ENCODE results near the gene SCGB2B2. TPM values are rescaled to one million over a fixed set of nuclear protein-coding genes. Genes with fewer than 3 reads are reported as not detected.
A peak's percentile ranks its signal among the peaks of the same experiment; 100 is the strongest.
"Not testable (repeated sequence)": the region's sequence is repeated elsewhere in the genome, so short reads cannot be mapped to it uniquely, and the experiment has no call there.

The SCGB2B2 gene
- total and polyA plus RNA-seq, 8 donors, result 0.42 to 2.1 (median 0.85) TPM

DNA sequence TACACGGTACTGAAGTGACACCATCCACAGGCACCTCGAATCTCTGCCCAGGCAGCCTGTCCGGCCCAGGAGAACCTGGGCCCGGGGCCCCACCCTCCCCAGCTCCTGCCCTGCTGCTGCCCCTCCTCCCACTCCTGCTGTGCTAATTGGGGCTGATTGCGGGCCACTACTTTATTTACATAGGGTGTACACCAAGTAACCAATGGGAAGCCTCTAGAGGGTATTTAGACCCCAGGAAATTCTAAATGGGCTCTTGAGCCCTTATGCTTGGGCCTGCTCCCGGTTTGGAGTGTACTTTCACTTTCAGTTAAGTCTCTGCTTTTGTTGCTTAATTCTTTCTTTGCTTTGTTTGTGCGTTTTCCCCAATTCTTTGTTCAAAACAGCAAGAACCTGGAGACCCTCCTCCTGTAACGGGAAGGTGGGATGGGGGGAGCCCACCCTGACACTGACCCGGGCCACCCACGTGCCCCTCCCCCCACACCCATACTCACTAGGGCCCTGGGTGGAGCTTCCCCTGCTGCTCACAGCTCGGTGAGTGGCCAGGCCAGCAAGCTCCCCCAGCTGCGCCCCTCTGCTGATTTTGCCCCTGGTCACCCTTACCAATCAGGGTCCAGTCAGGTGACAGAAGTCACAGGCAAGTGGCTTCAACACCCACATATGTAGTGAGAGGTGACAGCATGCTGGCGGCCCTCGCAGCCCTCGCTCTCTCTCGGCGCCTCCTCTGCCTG, 9.4 kb downstream of the SCGB2B2 start:
- intact Hi-C loops (cut with DNase I), result no loop called here
- Histone ChIP-seq H3K27me3 (no peaks in the 10 kb centered on the region), H3K4me1 (peaks cover 0 to 3% (median 0%) of the 10 kb centered on the region in 3 donors), H3K9me3 (no peaks in the 10 kb centered on the region), H3K4me3 (peak overlapping the region in 2 of 4 donors; percentile 29 to 36), H3K36me3 (no peaks in the 10 kb centered on the region), H3K27ac (peak overlapping the region in 2 of 4 donors; percentile 44 to 59)
- WGBS, 2 donors, result 50 to 63% methylated on average over 17 of the region's 17 CpGs
- ATAC-seq, result peak in 3 of 4 donors; percentile 24 to 51 (median 51)
- TF ChIP-seq, protein P1, sequence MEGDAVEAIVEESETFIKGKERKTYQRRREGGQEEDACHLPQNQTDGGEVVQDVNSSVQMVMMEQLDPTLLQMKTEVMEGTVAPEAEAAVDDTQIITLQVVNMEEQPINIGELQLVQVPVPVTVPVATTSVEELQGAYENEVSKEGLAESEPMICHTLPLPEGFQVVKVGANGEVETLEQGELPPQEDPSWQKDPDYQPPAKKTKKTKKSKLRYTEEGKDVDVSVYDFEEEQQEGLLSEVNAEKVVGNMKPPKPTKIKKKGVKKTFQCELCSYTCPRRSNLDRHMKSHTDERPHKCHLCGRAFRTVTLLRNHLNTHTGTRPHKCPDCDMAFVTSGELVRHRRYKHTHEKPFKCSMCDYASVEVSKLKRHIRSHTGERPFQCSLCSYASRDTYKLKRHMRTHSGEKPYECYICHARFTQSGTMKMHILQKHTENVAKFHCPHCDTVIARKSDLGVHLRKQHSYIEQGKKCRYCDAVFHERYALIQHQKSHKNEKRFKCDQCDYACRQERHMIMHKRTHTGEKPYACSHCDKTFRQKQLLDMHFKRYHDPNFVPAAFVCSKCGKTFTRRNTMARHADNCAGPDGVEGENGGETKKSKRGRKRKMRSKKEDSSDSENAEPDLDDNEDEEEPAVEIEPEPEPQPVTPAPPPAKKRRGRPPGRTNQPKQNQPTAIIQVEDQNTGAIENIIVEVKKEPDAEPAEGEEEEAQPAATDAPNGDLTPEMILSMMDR (IDR thresholded peaks at IDR 0.05), result no peak
- DNase-seq, result peak in 1 of 6 donors; percentile 51
- no peak for FAIRE-seq

DNA sequence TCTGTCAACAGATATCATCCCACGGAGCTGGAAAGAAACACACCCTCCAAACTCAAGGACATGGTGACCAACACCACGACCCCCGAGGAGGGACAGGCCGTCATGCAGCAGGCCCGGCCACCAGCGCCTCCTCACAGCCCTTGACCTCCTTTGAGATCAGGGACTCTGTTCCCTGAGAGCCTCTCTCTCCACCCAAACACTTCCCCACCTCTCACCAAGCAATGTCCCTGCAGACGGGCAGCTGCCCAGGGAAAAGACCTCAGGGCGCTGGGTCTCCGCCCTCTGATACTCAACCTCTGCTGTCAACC, 10.0 kb downstream of the SCGB2B2 start:
- FAIRE-seq (no peak), ATAC-seq (no peak), DNase-seq (no peak)
- H3K27ac ChIP-seq, result peak overlapping the region in 1 of 4 donors; percentile 59
- intact Hi-C loops (cut with DNase I), result no loop called here
- H3K36me3 ChIP-seq, result no peaks in the 10 kb centered on the region
- no peaks in the 10 kb centered on the region for H3K9me3 ChIP-seq
- H3K4me3 ChIP-seq, result peak overlapping the region in 2 of 4 donors; percentile 29 to 36
- H3K4me1 ChIP-seq, result peaks cover 0 to 3% (median 0%) of the 10 kb centered on the region in 3 donors
- 59 to 68% methylated on average over 9 of the region's 9 CpGs for WGBS, 2 donors
- TF ChIP-seq, protein P1 (IDR thresholded peaks at IDR 0.05), result no peak
- H3K27me3 ChIP-seq, result no peaks in the 10 kb centered on the region

DNA sequence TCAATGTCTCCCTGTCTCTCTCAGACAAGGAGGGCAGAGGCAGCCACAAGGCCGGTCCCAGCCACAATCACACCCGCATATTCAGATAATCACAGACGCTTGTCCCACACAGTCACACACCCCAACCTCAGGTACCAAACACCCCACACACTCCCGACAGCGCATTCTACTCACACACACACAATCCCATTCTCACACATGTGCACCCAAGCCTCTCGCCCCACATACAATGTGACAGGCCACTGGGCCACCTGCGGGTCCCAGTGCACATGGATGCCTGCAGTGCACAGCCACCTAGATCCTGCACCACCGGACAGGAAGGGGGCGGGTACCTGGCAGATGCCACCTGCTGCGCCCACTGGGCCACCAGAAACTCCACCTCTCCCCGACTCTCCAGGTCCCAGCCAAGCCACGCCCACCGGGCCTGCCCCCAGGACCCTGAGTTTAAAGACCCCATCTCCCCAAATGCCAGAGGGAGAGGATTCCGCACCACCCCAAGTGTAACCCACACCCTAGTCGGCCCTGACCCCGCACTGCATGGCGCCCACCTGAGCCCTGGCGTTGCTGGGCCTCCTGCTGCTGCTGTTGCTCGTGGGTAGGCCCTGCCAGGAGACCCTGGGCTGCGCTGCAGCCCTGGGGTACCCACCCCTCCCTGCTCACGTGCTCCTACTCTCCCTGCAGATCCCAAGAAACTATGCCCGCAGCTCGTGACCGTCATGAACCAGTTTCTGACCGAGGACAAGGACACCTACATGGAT, 10.6 kb downstream of the SCGB2B2 start:
- intact Hi-C loops (cut with DNase I), result no loop called here
- no peak for DNase-seq
- no peak for ATAC-seq
- Histone ChIP-seq H3K27ac (no peak overlapping the region), H3K9me3 (no peaks in the 10 kb centered on the region), H3K36me3 (no peaks in the 10 kb centered on the region), H3K27me3 (no peaks in the 10 kb centered on the region), H3K4me3 (no peak overlapping the region), H3K4me1 (peaks cover 3 to 4% (median 3%) of the 10 kb centered on the region in 3 donors)
- no peak for FAIRE-seq
- TF ChIP-seq, protein P1 (IDR thresholded peaks at IDR 0.05), result no peak
- WGBS, 2 donors, result 89 to 95% methylated on average over 25 of the region's 25 CpGs

DNA sequence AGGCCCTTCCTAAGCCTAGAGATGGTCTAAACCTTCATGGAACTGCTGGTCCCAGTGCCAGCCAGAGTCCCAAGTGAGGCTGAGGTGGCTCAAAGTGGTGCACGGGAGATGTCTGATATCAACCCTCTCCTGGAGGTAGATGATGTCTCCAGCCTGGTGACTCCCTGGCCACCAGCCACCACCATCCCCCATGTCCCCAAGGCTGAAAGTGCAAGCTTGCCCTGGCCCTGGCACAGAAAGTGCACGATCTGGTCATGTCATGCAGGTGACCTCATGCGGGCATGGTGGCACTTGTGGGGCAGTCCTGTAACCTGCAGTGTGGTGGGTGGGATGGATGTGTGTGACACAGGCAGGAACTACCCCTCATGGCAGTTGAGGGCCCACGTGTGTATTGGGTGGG, 11.7 kb downstream of the SCGB2B2 start:
- H3K27ac ChIP-seq; H3K4me1 ChIP-seq; intact Hi-C loops (cut with DNase I); H3K9me3 ChIP-seq; DNase-seq; FAIRE-seq; H3K4me3 ChIP-seq; ATAC-seq; H3K27me3 ChIP-seq; H3K36me3 ChIP-seq: not testable (repeated sequence)
- WGBS, 2 donors, result 62 to 68% methylated on average over 4 of the region's 4 CpGs

DNA sequence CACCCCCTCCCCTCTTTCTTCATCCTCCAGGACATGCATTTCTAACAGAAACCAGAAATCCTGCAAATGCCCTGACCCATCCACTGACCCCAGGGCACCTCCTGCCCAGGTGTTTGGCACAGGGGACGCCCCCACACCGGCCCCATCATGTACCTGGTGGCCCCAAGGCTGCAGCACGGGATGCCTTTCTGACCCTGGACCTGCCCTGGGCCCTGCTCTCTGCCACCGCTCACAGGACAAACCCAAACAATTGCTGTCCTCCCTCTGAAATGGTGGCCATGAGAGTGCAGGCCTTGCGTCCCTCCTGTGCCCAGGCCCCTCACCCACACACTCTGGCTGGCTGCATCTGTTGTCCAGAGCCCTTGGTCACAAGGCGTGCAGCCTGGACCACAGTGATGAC, 12.1 kb downstream of the SCGB2B2 start:
- Histone ChIP-seq H3K36me3 (no peaks in the 10 kb centered on the region), H3K27me3 (no peaks in the 10 kb centered on the region), H3K9me3 (no peaks in the 10 kb centered on the region), H3K4me1 (peaks cover 3 to 6% (median 4%) of the 10 kb centered on the region in 3 donors), H3K27ac (no peak overlapping the region), H3K4me3 (no peak overlapping the region)
- WGBS, 2 donors, result 88 to 91% methylated on average over 5 to 6 of the region's 6 CpGs
- ATAC-seq (no peak), FAIRE-seq (no peak), DNase-seq (peak in 1 of 6 donors; percentile 47)
- intact Hi-C loops (cut with DNase I), result no loop called here
- TF ChIP-seq, protein P1 (IDR thresholded peaks at IDR 0.05), result no peak

All from pancreas (tissue), 10 donors.